Measurements from ENCODE around the gene ENPEP. TPM values are rescaled to one million over a fixed set of nuclear protein-coding genes. Genes with fewer than 3 reads are reported as not detected.

Gene ENPEP
- total and polyA plus RNA-seq, 2 donors (not counting 1 experiment from before 2014, with no cell fraction given), result not detected

- Mint-ChIP-seq H3K9me3 (ENCODE audit: insufficient read depth) (no peaks in the 10 kb centered on the region), H3K27me3 (peaks cover 66% of the 10 kb centered on the region), H3K4me1 (peaks cover under 1% of the 10 kb centered on the region), H3K4me3 (no peak overlapping the region), H3K27ac (no peak overlapping the region)
- ChIA-PET CTCF (interaction anchor here (1.1 kb wide), 1 partner anchor 61 kb away, joined by 3 read pairs; no protein-coding TSS in a partner anchor), POLR2A (no interaction called here)
- Histone ChIP-seq H3K27me3 (replicated peaks in 1 of 4; ENCODE audit: control extremely low read depth in 1 of 4, control insufficient read depth in 3 of 4, insufficient read depth in 4 of 4, low read length in 3 of 4) (peaks cover 0 to 72% (median 62%) of the 10 kb centered on the region in 4 experiments), H3K27ac (ENCODE audit: low read length in 2 of 2) (no peak overlapping the region), H2AFZ (ENCODE audit: insufficient read depth, low read depth, low read length, poor library complexity, severe bottlenecking) (no peak overlapping the region), H3K9me3 (ENCODE audit: control extremely low read depth in 1 of 3, control insufficient read depth in 2 of 3, insufficient read depth in 1 of 3, low read length in 2 of 3) (peaks cover 0 to 41% (median 0%) of the 10 kb centered on the region in 3 donors), H3K4me1 (ENCODE audit: control insufficient read depth in 2 of 2, insufficient read depth in 2 of 2, low read length in 2 of 2) (peaks cover 0 to 7% of the 10 kb centered on the region in 2 donors), H4K20me1 (ENCODE audit: control insufficient read depth, insufficient read depth, low read length, poor library complexity, severe bottlenecking) (no peaks in the 10 kb centered on the region), H3K4me2 (replicated peaks; ENCODE audit: low read depth, low read length, poor library complexity, severe bottlenecking) (no peak overlapping the region), H3K79me2 (ENCODE audit: control insufficient read depth, insufficient read depth, low read length) (no peaks in the 10 kb centered on the region), H3K9ac (ENCODE audit: low read length) (no peak overlapping the region), H3K36me3 (replicated peaks in 1 of 2; ENCODE audit: control extremely low read depth in 1 of 2, control insufficient read depth in 1 of 2, extremely low read depth in 1 of 2, insufficient read depth in 2 of 2, low read length in 1 of 2) (no peaks in the 10 kb centered on the region), H3K4me3 (ENCODE audit: control extremely low read depth in 1 of 5, extremely low read depth in 1 of 5, insufficient read depth in 1 of 5, low read depth in 2 of 5, low read length in 4 of 5) (no peak overlapping the region)
- no peak for ATAC-seq (ENCODE audit: low read depth)
- intact Hi-C loops (cut with micrococcal nuclease), result loop anchor here (10.0 kb wide), 1 partner anchor 1902 kb away; the partner anchor contains the start of gene NEUROG2
- no peak for TF ChIP-seq CTCF (IDR thresholded peaks at IDR 0.05)
- no peak for TF ChIP-seq EZH2 (IDR thresholded peaks at IDR 0.05; ENCODE audit: borderline replicate concordance, insufficient read depth, low read depth, low read length, poor library complexity, severe bottlenecking)
- WGBS (ENCODE audit: insufficient coverage), result 20% methylated on average over 20 of the region's 23 CpGs
- DNase-seq, result no peak
Measured at GRCh38 chr4:110612631-110613269, 136.8 kb downstream of the ENPEP start.

DNA sequence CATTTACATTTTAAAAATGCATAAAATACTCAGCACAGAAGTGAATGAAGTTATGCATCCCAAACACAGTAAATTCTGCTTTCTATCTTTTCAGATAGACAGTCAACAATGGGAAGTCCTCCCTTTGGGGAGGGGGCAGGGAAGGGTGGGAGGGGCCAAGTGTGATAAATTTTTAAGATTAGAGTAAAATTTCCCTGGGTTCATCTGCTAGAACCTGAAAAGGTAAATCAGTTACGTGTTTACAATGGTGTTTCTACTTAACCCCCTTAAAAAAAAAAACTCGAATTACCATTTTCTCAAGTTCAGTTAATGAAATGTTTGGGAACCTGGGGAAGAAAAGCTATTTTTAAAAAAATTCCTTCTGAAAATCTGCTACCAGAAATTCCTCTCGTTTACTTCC lies 137.8 kb downstream of the ENPEP start:
- Histone ChIP-seq H3K9me3 (ENCODE audit: control extremely low read depth in 1 of 3, control insufficient read depth in 2 of 3, insufficient read depth in 1 of 3, low read length in 2 of 3) (peaks cover 0 to 51% (median 4%) of the 10 kb centered on the region in 3 donors), H3K4me1 (ENCODE audit: control insufficient read depth in 2 of 2, insufficient read depth in 2 of 2, low read length in 2 of 2) (peaks cover 0 to 15% of the 10 kb centered on the region in 2 donors), H2AFZ (ENCODE audit: insufficient read depth, low read depth, low read length, poor library complexity, severe bottlenecking) (no peak overlapping the region), H4K20me1 (ENCODE audit: control insufficient read depth, insufficient read depth, low read length, poor library complexity, severe bottlenecking) (no peaks in the 10 kb centered on the region), H3K4me2 (replicated peaks; ENCODE audit: low read depth, low read length, poor library complexity, severe bottlenecking) (no peak overlapping the region), H3K79me2 (ENCODE audit: control insufficient read depth, insufficient read depth, low read length) (no peaks in the 10 kb centered on the region), H3K36me3 (replicated peaks in 1 of 2; ENCODE audit: control extremely low read depth in 1 of 2, control insufficient read depth in 1 of 2, extremely low read depth in 1 of 2, insufficient read depth in 2 of 2, low read length in 1 of 2) (no peaks in the 10 kb centered on the region), H3K4me3 (ENCODE audit: control extremely low read depth in 1 of 5, extremely low read depth in 1 of 5, insufficient read depth in 1 of 5, low read depth in 2 of 5, low read length in 4 of 5) (no peak overlapping the region), H3K27me3 (replicated peaks in 1 of 4; ENCODE audit: control extremely low read depth in 1 of 4, control insufficient read depth in 3 of 4, insufficient read depth in 4 of 4, low read length in 3 of 4) (peaks cover 0 to 77% (median 66%) of the 10 kb centered on the region in 4 experiments), H3K27ac (ENCODE audit: low read length in 2 of 2) (no peak overlapping the region), H3K9ac (ENCODE audit: low read length) (no peak overlapping the region)
- TF ChIP-seq EZH2 (IDR thresholded peaks at IDR 0.05; ENCODE audit: borderline replicate concordance, insufficient read depth, low read depth, low read length, poor library complexity, severe bottlenecking) (no peak), CTCF (IDR thresholded peaks at IDR 0.05) (no peak)
- Mint-ChIP-seq H3K4me1 (peaks cover 6% of the 10 kb centered on the region), H3K9me3 (ENCODE audit: insufficient read depth) (no peaks in the 10 kb centered on the region), H3K27me3 (peaks cover 67% of the 10 kb centered on the region), H3K4me3 (no peak overlapping the region), H3K27ac (no peak overlapping the region)
- no CpG with 5 or more reads among the region's 3 CpGs for WGBS (ENCODE audit: insufficient coverage)
- CTCF ChIA-PET, result interaction anchor here (1.1 kb wide), 1 partner anchor 60 kb away, joined by 3 read pairs; no protein-coding TSS in a partner anchor
- intact Hi-C loops (cut with micrococcal nuclease), result loop anchor here (10.0 kb wide), 1 partner anchor 1901 kb away; the partner anchor contains the start of gene NEUROG2
- DNase-seq, result no peak
- no peak for ATAC-seq (ENCODE audit: low read depth)
- POLR2A ChIA-PET, result no interaction called here

Data from B cell (primary cell).